CD4-positive, alpha-beta T cell treated with Interleukin-2 at 100 ng/mL for 4 hours (primary cell): ENCODE data around the gene METTL5.

Experiments used
- DNase-seq: peaks from one replicate; pipeline ENCODE4 v3.0.0-alpha.2; 2020; ENCODE audit warnings: low spot score

METTL5 gene

DNA sequence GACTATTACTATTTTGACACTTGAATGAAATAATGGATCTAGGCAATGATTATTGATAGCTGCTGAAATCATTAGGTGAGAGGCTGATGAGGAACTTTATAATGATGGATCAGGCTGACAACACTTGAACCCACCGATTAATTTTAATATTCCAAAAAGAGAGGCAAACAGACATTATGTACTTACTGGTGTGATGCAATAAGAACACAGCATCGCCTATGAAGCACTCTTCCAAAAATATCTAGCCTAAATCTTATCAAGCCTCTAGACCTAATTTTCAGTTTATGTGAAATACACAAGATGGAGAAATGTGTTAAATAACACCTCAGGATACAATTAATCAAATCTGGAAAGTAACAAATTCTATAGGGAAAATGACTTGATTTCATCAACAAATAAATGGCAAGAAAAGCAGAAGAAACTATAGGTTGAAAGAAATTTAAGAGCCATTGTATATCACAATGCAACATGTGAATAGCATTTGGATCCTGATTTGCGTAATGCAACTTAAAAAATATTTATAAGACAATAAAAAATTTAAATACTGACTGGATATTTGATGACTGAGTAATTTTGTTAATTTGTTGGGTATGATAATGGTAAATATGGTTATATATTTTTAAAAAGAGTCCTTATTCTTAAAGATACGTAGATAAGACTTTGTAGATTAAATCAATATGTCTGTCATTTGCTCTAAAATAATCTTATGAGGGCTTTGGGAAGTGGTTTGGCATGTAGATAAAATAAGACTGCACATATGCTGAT, 43.3 kb downstream of the METTL5 start:
- no peak for DNase-seq

- DNase-seq: no peak
Observed at GRCh38 chr2:169778446-169778845, 46.3 kb downstream of the METTL5 start.

GRCh38 chr2:169776252-169776761, 48.4 kb downstream of the METTL5 start:
- DNase-seq: no peak

GRCh38 chr2:169775765-169776164, 48.9 kb downstream of the METTL5 start:
- DNase-seq: no peak

DNA sequence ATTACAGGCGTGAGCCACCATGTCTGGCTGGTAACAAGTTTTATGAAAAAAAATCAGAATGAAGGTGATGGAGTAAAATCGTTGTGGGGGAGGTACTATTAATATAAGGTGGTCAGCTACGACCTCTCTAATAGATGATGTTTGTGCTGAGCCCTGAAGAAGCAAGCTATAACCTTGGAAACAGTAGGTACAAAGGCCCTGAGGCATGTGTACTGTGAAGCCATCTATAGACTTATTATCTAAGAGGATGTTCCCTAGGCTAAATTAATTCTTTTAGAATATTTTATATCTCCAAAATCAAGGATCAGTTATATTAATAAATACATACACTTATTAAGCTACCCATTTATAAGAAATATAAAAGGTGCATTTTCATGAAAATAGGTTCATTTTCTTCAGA, 49.4 kb downstream of the METTL5 start:
- no peak for DNase-seq

- DNase-seq: no peak
Observed at GRCh38 chr2:169772651-169773050, 52.1 kb downstream of the METTL5 start.

DNA sequence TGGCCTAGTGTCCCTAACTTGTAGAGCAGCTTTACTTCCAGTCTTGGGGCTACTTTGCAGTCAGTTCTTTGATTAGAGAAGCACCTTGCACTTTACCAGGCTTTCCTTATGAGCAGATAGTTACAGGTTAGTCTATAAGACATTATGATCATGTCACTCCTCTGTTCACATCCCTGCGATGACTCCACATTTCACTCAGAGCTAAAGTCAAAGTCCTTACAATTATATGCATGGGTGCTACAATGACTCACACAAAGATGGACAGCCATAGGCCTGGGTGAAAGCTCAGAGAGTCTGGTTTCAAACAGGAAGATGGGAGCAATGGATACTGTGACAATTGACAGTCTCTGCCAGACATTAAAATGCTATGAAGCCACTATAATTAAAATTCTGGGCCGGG, 53.1 kb downstream of the METTL5 start:
- DNase-seq: no peak

- no peak for DNase-seq
Observed at GRCh38 chr2:169771021-169771420, 53.7 kb downstream of the METTL5 start.

DNA sequence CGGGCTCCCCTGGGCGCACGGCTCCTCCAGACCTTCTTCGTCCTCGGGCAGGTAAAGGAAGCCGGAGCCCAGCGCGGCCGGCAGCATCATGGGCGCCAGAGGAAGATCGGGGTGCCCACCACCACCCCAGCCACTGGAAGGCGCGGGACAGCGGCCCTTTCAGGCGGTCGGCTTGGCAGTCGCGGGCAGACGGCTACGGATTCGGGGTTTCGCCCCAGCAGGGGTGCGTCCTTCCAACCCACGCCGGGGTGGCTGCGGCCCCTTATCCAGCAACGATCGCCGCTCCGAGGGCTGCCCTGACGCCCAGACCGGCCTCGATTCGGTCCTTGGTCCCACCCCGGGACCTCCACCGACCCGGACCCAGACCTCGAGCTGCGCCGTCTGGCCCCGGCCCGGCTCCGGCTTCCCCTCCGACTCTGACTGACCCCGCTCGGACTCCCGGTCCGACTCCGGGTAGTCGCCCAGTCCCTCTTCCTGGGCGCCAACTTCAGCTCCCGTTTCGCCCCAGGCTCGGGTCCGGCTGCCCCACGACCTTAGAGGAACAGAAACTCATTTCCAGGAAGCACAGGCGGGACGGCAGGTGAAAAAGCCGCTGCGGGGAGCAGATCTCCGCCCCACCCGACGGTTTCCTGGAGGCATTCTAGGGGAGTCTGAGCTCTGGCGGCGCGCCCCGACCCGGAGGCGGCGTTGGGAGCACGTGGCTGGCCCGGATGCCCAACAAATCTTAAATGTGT, 56.3 kb downstream of the METTL5 start:
- peak; percentile 41 for DNase-seq

DNA sequence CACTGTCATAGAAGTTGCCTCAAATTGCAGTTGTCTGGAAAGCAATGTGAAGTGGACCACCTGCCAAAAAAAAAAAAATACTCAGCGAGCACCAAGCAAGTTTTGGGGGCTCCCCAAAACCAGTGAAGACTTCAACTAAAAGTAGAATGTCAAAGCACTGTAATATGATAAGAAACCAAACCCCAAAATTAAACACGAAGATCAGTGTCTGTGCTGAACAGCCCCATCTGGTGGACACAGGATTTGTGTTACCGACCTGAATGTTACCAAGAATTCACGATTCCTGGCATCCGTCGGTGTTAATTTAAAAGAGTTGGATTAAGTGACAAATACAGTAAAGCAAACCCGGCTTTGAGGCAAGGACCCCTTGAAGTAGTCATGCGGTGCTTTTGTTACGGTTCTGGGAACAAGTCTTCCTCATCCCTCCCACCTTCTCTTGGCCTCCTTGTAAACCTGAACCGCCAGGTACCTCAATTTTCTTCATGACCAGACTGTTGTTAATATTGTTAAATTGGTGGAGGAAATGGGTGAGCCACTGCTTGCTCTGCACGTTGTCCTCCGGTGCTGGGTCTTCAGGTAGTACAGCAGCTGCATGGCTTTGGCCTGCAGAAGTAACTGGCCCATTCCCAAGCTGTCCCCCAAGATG, 57.3 kb downstream of the METTL5 start:
- peak; percentile 78 for DNase-seq

GRCh38 chr2:169765523-169765922, 59.2 kb downstream of the METTL5 start:
- no peak for DNase-seq

- DNase-seq: no peak
Observed at GRCh38 chr2:169761970-169762292, 62.8 kb downstream of the METTL5 start.
